Ovary (tissue), 3 donors: ENCODE measurements around the gene DYRK3.

ENCODE experiments used
- POLR2A ChIP-seq: fragments of 450-650 bp; IDR thresholded peaks from one replicate; pipeline ENCODE4 v1.6.1; 2017; ENCODE audit warnings: antibody characterized with exemption, mild to moderate bottlenecking, moderate library complexity
- TF ChIP-seq, protein P1 (sequence below), 3 donors: fragments of 450-650 bp in 2 of 3; fragments of 200-600 bp in 1 of 3; IDR thresholded peaks; one replicate each; pipeline versions ENCODE4 v1.5.1 to v1.8.0; 2016 to 2022; ENCODE audit warnings: antibody characterized with exemption in 3 of 3, mild to moderate bottlenecking in 1 of 3
- donor health status: DM: no; HTN: no; CAD: no.

DNA sequence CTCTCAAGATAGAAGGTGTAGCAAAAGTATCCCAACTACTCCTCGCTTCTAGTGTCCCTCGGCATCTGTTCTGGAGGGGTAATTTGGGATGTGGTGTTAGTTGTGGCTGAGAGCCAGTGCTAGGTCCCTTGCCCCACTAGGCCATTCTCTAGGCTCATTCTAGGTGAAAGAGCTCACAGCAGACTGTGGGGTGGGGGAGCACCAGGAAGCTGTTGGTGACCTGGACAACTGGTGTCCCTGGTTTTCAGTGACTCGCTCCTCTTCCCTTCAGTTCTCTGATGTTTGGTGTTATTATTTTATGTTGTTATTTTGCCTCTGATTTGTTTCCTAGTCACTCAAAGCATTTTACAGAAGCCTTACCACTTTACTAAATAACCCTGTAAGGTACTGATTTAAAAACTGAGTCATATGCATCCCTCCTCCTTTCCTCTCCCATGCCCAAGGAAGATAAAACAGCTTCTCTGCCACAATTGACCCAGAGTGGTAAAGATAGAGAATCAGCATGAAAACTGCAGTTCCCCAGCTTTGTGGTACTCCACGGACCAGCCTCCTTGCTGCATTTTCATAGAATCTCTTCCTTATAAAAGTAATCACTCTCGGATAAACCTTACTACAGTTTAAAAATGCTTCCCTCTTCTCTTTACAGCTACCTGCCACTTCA, 14.1 kb downstream of the DYRK3 start:
- TF ChIP-seq, protein P1, sequence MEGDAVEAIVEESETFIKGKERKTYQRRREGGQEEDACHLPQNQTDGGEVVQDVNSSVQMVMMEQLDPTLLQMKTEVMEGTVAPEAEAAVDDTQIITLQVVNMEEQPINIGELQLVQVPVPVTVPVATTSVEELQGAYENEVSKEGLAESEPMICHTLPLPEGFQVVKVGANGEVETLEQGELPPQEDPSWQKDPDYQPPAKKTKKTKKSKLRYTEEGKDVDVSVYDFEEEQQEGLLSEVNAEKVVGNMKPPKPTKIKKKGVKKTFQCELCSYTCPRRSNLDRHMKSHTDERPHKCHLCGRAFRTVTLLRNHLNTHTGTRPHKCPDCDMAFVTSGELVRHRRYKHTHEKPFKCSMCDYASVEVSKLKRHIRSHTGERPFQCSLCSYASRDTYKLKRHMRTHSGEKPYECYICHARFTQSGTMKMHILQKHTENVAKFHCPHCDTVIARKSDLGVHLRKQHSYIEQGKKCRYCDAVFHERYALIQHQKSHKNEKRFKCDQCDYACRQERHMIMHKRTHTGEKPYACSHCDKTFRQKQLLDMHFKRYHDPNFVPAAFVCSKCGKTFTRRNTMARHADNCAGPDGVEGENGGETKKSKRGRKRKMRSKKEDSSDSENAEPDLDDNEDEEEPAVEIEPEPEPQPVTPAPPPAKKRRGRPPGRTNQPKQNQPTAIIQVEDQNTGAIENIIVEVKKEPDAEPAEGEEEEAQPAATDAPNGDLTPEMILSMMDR (IDR thresholded peaks at IDR 0.05) = no peak
- TF ChIP-seq POLR2A = no peak
